AG04450 (cell line): Measurements from ENCODE around the gene SYP. TPM values are rescaled to one million over a fixed set of nuclear protein-coding genes. Genes with fewer than 3 reads are reported as not detected.

ENCODE experiments used
- CTCF ChIA-PET: fragments of 300-600, 350-600 bp; formaldehyde crosslinking; extraction: SDS; loops from one replicate; lab custom pipeline; 2022; ENCODE audit warnings: antibody characterized with exemption, inconsistent platforms; lab: Charles Lee
- POLR2A ChIA-PET: fragments of 350-600 bp; formaldehyde crosslinking; extraction: SDS; loops from one replicate; lab custom pipeline; 2021; ENCODE audit warnings: antibody characterized with exemption, inconsistent platforms; lab: Yijun Ruan, JAX
- DNase-seq: peaks from one replicate; pipeline ENCODE4 v3.0.0-alpha.2; 2011; ENCODE audit warnings: low read depth, low spot score
- H3K27ac ChIP-seq: one replicate; pipeline ENCODE4 v1.5.1; 2012; ENCODE audit warnings: low read depth, low read length, control low read depth
- H3K27me3 ChIP-seq: one replicate; pipeline ENCODE4 v1.6.0; 2012; ENCODE audit warnings: low read length; ENCODE audit not compliant: control insufficient read depth, insufficient read depth
- H3K4me3 ChIP-seq: 2 replicates; pipeline ENCODE4 v1.5.1; 2011; ENCODE audit warnings: mild to moderate bottlenecking, low read depth, low read length, control low read depth
- H3K9me3 ChIP-seq: 2 replicates; pipeline ENCODE4 v1.5.1; 2012; ENCODE audit warnings: low read length; ENCODE audit not compliant: control insufficient read depth, insufficient read depth
- polyA plus RNA-seq: library from polyadenylated mRNA; depleted of rRNA; stranded (reverse); fragments of >200 nt; gene quantifications from 2 replicates; pipeline ENCODE4 v1.2.3, GENCODE V29; 2011
- TF ChIP-seq, protein P1 (sequence below): IDR thresholded peaks from 2 replicates; pipeline ENCODE4 v1.5.1; 2011; ENCODE audit warnings: low read depth, low read length, control low read depth, inconsistent platforms

SYP gene
- polyA plus RNA-seq, 1 experiment, result 0.07 TPM

DNA sequence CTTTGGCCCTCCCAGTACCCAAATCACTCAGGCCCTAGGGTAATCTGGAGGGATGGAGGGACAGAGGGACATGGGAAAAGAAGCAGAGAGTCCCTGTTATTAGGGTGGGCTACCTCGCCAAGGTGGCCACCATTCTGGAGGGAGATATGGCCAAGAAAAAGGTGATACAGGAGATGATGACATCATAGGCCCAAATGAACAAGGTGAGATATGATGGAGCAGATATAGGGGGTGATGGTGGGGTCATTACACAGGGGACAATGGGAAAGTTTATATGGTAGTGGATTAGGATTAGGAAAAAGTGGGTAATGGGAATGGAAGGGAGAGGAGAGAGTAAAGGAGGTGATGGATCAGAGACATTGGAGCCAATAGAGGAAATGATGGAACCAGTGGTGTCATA lies 12.9 kb upstream of the SYP start:
- Histone ChIP-seq H3K9me3 (no peaks in the 10 kb centered on the region), H3K4me3 (no peak overlapping the region), H3K27ac (no peak overlapping the region), H3K27me3 (peaks cover 7% of the 10 kb centered on the region)
- DNase-seq, result no peak
- TF ChIP-seq, protein P1, sequence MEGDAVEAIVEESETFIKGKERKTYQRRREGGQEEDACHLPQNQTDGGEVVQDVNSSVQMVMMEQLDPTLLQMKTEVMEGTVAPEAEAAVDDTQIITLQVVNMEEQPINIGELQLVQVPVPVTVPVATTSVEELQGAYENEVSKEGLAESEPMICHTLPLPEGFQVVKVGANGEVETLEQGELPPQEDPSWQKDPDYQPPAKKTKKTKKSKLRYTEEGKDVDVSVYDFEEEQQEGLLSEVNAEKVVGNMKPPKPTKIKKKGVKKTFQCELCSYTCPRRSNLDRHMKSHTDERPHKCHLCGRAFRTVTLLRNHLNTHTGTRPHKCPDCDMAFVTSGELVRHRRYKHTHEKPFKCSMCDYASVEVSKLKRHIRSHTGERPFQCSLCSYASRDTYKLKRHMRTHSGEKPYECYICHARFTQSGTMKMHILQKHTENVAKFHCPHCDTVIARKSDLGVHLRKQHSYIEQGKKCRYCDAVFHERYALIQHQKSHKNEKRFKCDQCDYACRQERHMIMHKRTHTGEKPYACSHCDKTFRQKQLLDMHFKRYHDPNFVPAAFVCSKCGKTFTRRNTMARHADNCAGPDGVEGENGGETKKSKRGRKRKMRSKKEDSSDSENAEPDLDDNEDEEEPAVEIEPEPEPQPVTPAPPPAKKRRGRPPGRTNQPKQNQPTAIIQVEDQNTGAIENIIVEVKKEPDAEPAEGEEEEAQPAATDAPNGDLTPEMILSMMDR, result no peak
- CTCF ChIA-PET, result no interaction called here
- POLR2A ChIA-PET, result no interaction called here

DNA sequence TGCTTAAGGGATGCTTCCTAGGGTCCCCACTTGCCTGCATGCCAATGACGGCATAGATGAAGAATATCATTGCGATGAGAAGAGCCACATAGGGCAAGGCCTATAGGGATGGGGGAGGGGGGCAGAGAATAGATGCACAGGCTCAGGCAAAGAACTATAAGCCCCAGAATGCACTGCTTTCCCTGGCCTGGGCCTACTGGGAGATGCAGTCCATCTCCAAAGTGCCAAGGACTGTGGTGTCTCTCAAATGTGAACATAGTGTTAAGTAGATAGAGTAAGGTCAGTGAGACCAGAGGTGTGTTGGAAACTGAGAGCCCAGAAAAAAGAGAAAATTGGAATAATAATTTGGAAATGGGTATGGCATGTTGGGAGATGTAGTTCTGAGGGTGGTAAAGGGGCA lies 12.2 kb upstream of the SYP start:
- H3K27ac ChIP-seq, result no peak overlapping the region
- no peak for DNase-seq
- ChIA-PET CTCF (no interaction called here), POLR2A (no interaction called here)
- H3K9me3 ChIP-seq, result no peaks in the 10 kb centered on the region
- no peak overlapping the region for H3K4me3 ChIP-seq
- peaks cover 7% of the 10 kb centered on the region for H3K27me3 ChIP-seq
- TF ChIP-seq, protein P1, result no peak

DNA sequence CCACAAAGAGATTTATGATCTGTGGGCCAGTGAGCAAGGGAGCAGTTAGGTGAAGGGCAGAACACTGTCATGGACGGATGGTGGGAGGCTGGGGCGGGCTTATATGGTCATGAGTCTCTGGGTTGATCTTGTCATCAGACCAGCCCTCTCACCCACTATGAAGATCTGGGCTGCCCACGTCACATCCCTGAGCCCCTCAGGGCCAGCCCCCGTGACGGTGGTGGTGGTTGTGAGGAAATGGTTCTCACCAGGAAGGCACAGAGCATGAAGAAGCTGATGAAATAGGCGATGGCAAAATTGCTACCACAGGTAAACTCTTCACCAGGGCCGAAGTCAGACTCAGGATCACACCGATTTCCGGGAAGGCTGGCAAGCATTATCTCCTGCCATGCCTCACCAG lies 11.1 kb upstream of the SYP start:
- Histone ChIP-seq H3K9me3 (no peaks in the 10 kb centered on the region), H3K27ac (no peak overlapping the region), H3K4me3 (no peak overlapping the region), H3K27me3 (peaks cover 7% of the 10 kb centered on the region)
- POLR2A ChIA-PET, result no interaction called here
- TF ChIP-seq, protein P1, result no peak
- CTCF ChIA-PET, result no interaction called here
- DNase-seq, result no peak

DNA sequence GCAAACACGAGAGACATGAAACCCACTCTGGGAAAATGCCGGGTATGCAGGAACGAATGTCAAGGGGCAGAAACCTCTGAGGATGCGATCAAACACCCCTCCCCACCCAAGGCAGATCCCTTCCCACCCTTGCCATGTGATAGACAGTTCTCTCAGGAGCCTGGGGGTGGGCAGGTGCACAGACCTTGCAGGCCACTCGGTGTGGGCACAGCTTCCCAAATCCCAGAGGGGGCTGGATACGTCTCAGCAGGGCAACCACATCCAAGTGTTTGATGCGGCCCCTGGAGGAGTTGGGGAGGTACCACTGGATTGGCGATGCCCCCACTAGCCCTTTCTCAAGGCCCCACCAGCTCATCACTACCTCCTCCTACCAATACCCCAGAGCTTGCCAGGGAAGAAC lies 10.4 kb upstream of the SYP start:
- Histone ChIP-seq H3K9me3 (no peaks in the 10 kb centered on the region), H3K4me3 (no peak overlapping the region), H3K27me3 (peaks cover 7% of the 10 kb centered on the region), H3K27ac (no peak overlapping the region)
- DNase-seq, result no peak
- ChIA-PET CTCF (no interaction called here), POLR2A (no interaction called here)
- TF ChIP-seq, protein P1, result no peak

DNA sequence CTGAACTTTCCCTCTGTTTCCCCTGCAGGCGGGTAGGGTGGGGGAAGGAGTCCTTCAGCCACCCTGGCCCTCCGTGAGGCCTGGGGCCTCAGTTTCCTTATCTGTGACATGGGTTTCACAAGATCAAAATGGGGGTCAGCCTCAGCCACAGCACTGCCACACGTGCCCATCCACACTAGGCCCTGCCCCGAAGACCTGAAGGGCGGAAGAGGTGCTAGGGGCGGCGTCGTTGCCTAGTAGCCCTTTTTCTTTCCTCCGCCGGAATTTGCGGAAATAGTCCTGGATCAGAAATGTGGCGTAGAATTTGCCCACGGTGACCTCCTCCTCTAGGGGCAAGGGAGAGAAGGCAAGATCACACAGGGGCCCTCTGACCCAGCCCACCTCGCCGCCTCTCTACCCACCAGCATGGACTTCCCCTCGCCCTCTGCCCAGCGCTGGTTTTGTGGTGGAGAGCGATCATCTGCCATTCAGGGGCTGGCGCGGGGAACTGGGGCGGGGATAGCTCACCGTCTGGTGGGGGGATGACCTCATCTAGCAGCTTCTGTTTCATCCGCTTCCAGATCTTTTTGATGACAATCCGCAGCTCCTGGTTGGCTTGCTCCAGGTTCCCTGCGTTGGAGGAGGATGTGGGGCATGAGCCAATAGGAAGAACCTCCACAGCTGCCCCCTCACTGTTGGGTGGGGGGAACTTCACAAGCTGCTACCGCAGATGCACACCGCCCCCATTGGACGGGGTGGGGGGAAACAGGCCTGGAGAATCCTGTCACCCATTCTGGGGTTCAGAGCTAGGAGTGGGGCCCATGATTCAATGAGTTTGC lies 9.7 kb upstream of the SYP start:
- ChIA-PET POLR2A (no interaction called here), CTCF (no interaction called here)
- H3K27ac ChIP-seq, result no peak overlapping the region
- no peak for DNase-seq
- H3K9me3 ChIP-seq, result no peaks in the 10 kb centered on the region
- peak overlapping the region; percentile 10; the same call in 1 of the 2 replicates for H3K4me3 ChIP-seq
- TF ChIP-seq, protein P1, result no peak
- H3K27me3 ChIP-seq, result peaks cover 7% of the 10 kb centered on the region
